HPDE6-E6E7 (cell line): ENCODE measurements around the gene ATP9B.
"Not testable (repeated sequence)": the region's sequence is repeated elsewhere in the genome, so short reads cannot be mapped to it uniquely, and the experiment has no call there.

ENCODE experiments used
- DNase-seq: peaks from one replicate; pipeline ENCODE4 v3.0.0; 2011; ENCODE audit warnings: missing footprints; ENCODE audit errors: extremely low spot score

Gene ATP9B

DNA sequence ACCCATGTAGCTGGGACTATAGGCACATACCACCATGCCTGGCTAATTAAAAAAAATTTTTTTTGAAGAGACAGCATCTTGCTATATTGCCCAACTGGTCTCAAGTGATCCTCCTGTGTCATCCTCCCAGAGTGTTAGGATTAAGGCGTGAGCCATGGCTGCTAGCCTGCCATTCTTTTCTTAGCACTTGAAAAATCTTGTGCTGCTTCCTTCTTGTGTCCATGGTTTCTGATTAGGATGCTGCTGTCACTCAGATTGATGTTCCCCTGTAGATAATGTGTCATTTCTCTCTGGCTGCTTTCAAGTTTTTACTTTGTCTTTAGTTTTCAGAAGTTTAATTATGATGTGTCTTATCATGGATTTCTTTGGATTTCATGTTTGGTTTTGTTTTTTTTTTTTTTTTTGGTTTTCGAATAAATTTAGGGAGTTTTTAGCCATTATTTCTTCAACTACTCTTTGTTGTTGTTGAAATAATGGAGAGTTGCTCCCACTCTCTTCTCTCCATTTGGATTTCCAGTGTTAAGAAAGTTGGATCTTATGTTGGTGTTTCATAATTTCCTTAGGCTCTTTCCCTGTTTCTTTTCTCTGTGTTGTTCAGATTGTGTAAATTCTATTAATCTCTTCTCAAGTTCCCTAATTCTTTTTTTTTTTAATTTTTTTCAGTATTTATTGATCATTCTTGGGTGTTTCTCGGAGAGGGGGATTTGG lies 2.5 kb downstream of the ATP9B start:
- DNase-seq, result no peak

DNA sequence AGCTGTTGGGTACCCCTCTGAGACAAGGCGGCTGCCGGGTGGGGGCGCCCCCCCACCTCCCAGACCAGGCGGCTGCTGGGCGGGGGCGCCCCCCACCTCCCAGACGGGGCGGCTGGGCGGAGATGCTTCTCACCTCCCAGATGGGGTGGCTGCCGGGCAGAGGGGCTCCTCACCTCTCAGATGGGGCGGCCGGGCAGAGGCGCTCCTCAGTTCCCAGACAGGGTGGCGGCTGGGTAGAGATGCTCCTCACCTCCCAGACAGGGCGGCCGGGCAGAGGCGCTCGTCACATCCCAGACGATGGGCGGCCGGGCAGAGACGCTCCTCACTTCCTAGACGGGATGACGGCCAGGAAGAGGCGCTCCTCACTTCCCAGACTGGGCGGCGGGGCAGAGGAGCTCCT lies 3.5 kb downstream of the ATP9B start:
- DNase-seq, result not testable (repeated sequence)

DNA sequence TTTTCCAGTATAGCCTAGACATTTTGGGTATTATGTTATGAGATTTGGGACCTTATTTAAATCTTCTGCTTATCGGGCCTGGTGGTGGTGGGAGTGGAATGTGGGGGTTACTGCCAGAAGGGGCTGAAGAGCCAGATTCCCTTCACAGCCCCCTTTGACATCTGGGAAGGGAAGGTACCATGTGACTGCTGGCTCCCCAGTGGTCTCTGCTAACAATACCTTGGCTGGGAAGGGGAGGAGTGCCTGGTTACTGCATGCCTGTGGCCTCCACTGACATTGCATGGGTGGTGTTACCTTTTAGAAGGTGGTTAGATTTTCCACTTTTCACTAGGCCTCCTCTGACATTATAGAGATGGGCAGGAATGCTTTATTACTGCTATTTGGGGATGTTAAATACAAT lies 8.0 kb downstream of the ATP9B start:
- no peak for DNase-seq

DNA sequence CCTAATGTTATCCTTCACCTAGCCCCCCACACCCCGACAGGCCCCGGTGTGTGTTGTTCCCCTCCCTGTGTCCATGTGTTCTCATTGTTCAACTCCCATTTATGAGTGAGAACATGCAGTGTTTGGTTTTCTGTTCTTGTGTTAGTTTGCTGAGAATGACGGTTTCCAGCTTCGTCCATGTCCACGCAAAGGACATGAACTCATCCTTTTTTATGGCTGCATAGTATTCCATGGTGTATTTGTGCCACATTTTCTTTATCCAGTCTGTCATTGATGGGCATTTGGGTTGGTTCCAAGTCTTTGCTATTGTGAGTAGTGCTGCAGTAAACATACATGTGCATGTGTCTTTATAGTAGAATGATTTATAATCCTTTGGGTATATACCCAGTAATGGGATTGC lies 9.6 kb downstream of the ATP9B start:
- not testable (repeated sequence) for DNase-seq

DNA sequence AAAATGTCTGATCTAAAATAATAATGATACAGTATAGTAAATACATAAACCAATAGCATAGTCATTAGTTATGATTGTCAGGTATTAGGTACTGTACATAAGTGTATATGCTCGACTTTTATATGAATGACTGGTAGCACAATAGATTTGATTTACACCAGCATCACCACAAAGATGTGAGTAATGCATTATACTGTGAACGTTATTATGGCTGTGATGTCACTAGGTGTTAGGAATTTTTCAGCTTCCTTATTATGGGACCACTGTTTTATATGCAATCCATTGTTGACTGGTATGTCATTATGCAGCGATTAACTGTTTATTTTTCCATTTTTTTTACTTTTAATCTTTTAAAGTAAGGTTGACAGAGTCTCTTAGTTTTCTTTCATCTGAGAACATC lies 23.7 kb downstream of the ATP9B start:
- no peak for DNase-seq

DNA sequence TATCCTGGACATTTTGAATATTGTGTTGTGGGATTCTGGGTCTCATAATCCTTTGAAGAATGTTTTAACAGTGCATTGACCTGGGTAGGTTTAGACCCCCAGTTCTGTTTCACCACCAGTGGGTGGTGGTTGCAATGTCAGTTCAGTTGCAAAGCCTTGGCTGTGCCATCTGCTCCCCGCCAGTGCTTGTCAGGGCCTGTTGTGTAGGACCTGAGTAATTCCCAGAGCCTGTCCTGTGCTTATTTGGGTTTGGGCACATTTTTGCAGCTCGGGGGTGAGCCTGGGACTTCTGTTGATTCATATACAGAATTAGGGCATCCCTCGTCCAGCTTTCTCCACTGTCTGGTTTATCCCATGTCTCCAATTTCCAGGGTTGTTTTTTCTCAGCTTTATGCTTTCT lies 24.8 kb downstream of the ATP9B start:
- DNase-seq, result no peak

DNA sequence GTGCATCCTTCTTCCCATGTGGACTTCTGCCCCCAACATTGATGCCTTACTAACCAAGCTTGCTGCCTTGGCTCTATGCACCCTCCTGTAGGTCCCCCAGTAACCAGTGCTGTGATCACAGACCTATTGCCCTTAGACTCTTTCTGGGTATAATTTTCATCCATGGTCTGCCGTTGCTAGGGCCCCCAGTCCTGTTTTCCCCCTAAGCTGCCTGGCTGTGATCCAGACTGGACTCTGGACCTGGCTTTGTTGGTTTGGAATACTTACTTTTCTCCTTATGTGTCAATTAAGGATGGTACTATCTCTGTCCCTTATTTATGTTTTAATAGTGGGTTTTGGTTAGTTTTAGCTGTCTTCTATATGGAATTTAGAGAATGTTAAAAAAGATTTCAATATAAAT lies 26.0 kb downstream of the ATP9B start:
- no peak for DNase-seq

DNA sequence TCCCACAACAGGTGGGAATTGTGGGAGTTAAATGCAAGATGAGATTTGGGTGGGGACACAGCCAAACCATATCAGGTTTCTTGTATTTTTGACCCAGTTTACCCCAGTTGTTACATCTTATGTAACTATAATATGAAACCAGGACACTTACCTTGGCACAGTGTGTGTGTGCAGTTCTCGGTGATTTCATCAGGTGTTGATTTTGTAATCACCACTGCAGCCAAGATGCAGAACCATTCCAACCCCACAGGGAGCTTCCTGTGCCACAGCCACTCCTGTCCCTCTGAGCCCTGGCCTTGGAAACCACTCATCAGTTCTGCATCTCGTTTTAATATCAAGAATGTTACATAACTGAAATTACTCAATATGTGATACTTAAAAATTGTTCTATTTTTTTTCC lies 31.8 kb downstream of the ATP9B start:
- DNase-seq, result no peak

DNA sequence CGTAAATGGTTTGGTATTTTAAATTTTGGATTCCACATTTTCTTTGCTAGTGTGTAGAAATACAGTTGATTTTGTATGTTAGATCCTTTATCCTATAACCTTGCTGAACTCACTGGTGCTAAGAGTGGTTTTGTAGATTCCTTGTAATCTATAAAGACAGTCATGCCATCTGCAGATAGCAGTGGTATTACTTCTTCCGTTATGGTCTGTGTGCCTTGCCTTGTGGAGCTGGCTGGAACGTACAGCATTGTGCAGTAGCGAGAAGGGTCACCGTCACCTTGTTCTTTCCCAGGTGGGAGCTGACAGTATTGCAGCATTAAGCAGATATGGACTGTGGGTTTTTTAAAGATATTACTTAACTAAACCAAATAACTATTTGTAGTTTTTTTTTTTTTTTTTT lies 33.7 kb downstream of the ATP9B start:
- no peak for DNase-seq

DNA sequence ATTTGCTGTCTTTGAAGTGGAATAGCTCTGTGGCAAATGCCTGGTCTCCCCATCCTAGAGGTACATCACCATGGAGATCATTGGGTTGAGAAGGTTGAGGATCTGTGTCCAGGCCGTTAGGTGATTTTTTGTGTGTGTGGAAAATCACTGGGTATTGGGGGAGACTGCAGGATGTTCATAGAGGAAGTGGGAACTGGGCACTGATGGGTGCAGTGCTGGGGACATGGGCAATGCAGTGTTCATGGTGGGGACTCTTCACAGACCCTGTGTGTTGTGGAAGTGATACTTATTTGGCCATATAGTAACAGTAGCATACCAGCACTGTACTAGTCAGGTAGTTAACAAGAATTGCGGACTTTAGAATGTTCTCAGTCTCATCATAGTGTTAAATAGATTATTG lies 34.9 kb downstream of the ATP9B start:
- DNase-seq, result no peak

DNA sequence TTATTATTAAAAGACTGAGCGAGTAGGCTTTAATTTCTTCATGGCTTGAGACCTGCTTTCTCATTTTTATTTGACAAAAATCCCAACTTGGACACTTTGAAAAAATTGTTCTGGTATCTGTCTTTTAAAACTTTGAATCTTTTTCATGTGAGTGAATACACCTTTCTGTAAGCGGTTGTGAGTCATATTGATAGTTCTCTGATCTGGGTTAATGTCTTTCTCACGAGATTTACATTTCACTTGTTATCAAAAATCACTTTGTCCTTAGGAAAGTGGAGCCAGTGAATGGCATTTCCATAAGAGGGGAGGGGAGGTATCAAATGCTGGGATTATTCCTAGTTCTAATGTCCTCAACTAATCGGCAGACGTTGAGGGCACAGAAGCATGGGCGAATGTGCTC lies 36.3 kb downstream of the ATP9B start:
- no peak for DNase-seq

DNA sequence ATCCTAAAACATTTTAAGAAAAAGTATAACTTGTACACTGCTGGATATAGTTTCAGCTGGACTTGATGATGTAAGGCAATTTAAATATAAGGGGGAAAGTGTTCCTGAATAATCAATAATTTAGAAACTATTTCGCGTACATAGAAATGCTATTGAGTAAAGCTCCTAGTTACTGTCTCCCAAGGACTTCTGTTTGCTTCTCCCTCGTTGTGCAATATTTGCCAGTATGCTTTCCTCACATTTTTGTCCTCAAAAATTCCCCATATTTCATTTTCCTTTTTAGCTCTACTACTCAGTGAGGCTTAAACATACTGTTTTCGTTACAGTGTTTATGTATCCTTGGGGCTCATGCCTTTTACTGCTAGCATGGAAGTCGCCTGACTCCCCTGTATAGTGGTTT lies 36.9 kb downstream of the ATP9B start:
- DNase-seq, result no peak

DNA sequence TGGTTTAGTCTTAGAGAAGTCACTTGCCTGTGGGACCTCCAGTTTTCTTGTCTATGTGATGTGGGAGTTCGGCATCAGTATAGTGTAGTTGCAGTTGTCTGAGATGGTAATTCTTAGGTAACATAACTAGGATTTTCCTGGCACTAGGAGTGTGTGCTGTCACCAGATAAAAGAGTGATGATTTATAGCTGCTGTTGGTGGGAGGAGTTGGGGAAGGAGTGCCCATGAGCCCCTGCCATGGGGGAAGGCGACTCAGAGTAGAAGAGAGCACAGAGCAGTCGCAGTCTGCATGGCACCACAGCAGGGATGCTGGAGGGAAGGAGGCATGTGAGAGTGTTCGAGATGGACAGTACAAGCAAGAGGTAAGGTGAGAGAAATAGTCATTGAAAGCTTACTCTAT lies 38.7 kb downstream of the ATP9B start:
- DNase-seq, result no peak

DNA sequence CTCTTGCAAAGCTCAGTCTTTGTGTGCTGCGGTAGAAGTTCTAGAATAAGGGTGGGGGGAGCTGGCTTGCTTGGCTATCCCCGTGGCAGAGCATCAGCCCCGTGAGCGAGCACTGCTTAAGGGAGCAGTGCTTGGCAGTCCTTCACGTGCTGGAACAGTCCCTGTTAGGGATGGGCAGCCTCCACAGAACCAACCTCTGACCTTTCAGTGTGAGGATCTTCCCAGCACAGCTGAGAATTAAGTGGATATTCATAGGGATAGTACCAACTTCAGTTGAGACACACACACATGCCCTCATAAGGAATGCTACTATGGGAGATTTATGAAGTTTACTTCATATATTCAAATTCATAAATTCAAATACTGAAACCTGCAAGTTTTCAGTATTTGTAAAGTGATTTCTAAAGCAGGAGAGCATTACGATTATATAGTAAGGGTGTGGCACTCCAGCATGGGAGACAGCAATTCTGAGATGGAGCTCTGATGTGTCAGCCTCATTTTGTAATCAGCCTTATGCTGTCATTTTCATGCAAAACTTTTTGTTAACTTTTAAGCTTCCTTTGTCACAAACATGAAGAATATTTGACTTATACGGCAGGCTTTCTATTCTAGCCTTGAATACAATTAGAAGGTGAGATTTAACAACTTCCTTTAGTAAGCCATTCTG lies 39.5 kb downstream of the ATP9B start:
- DNase-seq, result no peak

DNA sequence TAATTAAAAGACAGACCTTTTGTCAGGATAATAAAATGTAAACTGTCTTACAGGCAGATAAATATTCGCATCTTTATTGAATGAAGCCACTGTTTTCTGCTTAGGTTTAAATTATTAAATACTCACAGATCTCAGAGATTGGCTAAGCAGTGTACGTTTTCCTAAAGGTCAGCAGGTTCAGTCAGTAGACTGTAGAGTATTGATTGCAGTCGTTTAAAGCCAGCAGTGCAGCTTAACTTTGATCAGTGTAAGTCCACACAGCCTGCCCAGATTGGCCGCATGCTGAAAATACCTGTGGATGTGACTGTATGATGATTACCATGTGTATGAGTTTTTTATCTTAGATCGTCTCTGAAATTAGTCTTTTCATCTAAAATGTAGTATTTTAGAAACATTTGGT lies 42.3 kb downstream of the ATP9B start:
- no peak for DNase-seq

DNA sequence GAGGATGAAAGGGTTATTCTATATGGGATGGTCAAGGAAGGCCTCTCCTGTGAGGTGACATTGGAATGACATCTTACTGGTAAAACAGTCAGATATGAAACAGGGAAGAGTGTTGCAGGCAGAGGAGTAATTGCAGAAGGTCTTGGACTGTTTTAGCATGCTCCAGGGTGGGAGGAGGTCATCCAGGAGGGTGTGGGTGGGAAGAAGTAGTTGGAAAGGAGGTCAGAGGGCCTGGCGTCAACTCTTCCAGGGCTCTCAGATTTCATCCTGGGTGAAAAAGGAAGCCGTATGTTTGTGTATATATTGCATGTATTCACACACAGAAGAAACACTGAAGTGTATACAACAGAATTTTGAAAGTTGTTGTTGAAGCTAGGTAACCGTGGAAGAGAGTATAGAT lies 48.2 kb downstream of the ATP9B start:
- DNase-seq, result no peak

DNA sequence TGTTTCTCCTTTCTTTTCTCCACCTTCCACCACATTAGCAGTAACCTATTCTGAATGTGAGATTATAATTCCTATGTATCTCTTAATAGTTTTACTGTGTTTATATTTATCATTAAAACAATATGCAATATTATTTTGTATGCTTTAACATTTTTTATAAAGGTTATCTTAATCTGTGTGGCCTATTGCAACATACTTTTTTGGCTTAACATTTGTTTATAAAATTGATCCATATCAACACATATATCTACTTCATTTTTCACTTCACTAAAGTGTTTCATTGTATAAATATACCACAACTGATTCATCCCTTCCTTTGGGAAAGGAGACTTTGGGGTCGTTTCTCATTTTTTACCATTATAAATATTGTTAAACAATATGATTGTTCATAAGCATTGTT lies 48.6 kb downstream of the ATP9B start:
- DNase-seq, result no peak

DNA sequence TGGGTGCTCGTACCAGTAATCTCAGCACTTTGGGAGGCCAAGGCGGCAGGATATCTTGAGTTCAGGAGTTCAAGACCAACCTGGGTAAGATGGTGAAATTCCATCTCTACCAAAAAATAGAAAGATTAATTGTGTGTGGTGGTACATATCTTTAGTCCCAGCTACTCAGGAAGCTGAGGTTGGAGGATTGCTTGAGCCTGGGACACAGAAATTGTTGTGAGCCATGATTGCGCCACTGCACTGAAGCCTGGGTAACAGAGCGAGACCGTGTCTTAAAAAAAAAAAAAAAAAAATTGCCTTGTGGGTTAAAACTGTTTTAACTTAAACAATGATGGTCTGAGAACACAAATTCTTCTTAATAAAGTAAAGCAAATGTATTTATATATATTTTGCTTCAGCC lies 49.6 kb downstream of the ATP9B start:
- DNase-seq, result no peak

DNA sequence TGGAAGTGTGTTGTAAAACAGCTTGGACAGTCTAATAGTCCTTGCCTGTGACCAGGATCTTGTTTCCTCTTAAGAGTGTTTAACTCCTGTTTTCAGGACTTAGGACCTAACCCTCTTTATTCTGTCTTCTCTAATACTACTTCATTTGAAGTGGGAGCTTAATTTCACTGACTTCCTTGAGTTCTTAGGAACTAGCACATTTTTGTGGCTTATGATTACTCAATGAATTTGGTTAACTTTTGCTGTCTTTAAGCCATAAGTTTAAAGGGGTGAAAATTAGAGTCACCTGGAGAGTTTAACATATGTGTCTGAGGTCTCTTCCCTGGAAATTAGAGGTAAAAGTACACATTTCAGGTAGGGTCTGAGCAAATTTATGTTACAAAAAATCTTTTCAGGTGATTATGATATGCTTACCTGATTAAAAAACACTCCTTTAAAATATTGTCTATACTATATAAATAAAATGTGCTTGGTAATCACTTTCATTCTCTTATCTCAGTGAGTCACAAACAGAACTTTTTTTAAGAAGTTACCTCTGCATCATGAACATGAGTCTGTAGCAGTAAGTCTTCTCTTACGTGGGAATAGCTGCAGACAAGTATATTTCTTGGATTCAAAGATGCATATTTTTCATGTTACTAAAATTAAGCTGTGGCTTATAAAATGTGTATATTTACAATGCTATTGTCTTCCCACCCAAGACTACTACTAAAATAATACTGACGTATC lies 52.7 kb downstream of the ATP9B start:
- DNase-seq, result no peak

DNA sequence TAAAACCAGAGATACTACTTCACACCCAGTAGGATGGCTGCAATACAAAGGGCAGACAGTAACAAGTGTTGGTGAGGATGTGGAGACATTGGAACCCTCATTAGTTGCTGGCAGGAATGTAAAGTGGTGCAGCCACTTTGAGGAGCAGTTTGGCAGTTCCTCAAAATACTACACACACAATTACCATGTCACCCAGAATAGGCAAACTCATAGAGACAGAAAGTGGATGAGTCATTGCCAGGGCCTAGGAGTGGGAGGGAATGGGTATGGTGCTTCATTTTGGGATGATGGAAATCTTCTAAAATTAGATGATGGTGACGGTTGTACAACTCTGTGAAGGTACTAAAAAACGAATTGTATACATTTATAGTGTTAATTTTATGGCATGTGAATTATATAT lies 54.8 kb downstream of the ATP9B start:
- no peak for DNase-seq

DNA sequence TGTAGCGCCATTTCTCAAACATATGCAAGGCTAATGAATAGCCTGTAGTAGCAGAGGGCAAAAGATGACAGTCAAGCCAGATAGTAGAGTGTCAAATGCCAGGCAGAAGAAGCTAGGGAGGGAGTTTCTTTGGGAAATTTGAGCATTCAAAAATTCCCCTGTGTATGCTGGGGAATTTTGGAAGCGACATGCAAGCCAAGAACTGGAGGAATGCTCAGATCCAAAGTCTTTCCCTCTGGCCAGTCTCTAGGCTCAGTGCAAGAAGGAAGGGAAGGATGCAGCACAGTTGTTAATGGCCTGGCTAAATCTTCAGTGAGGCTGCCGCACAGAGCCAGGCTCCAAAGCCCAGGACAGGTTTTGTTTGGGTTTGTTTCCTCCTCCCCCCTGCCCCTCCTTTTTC lies 59.9 kb downstream of the ATP9B start:
- DNase-seq, result no peak

DNA sequence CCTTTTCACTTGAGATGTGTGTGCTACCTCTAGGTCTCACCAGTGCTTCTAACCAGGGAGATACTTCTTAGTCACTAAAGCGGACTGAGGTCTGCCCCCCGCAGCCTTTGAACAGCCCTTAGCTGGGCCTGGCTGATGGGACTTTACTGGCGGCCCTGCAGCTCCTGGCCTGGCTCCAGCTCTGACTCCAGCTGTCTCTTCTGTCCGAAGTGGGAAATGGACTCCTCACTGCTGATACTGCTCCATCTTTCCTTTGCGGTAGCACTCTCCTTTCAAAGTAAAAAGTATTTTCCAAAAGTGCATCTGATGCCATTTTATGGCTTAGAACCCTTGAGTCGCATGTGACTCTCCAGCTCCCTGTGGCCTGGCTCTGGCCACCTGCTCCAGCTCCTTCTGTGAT lies 64.5 kb downstream of the ATP9B start:
- DNase-seq, result no peak

DNA sequence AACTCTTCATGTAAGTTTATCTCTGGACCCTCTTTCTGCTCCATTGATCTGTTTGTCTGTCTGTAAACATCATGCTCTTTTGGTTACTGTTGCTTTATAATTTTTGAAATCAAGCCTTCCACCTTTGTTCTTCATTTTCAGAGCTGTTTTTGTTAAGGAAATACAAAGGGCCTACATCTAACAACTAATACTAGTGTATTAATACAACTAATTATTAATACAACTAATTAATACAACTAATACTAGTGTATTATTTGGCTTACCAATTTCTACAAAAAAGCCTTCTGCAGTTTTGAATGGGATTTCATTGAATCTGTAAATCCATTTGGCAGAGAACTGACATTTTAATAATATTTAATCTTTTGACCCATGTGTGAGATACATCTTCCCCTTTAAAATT lies 66.7 kb downstream of the ATP9B start:
- DNase-seq, result no peak
